22Rv1 (cell line): ENCODE measurements around the gene DPY19L2.
"Not testable (repeated sequence)": the region's sequence is repeated elsewhere in the genome, so short reads cannot be mapped to it uniquely, and the experiment has no call there.

Experiments
- H3K27ac ChIP-seq: fragments of 450-650 bp; 2 replicates; pipeline ENCODE4 v1.5.1; 2017
- CTCF ChIP-seq: fragments of 450-650 bp; IDR thresholded peaks from 2 replicates; pipeline ENCODE4 v1.5.1; 2017; ENCODE audit warnings: mild to moderate bottlenecking
- ZFX ChIP-seq: fragments of 450-650 bp; IDR thresholded peaks from 2 replicates; pipeline ENCODE4 v1.6.1; 2017; ENCODE audit warnings: antibody characterized with exemption, borderline replicate concordance

DPY19L2 gene

GRCh38 chr12:63551397-63551796 lies 116.9 kb downstream of the DPY19L2 start:
- not testable (repeated sequence) for H3K27ac ChIP-seq

DNA sequence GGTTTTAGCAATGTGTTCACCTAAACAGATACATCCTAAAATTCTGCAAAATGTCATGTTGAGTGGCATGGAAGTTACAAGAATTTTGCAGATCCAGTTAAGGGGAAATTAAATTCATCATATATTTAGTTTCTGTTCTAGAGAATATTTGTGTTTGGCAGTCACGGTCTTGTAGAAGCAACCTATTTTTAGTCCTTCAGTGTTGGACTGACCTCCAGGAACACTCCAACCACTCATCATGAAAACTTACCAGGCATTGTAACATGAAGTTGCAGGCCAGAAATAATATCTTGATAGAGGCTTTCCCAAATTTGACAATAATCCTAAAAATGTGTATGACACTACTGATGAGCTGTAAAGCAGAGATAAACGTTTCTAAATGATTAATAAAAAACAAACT lies 119.3 kb downstream of the DPY19L2 start:
- not testable (repeated sequence) for H3K27ac ChIP-seq

DNA sequence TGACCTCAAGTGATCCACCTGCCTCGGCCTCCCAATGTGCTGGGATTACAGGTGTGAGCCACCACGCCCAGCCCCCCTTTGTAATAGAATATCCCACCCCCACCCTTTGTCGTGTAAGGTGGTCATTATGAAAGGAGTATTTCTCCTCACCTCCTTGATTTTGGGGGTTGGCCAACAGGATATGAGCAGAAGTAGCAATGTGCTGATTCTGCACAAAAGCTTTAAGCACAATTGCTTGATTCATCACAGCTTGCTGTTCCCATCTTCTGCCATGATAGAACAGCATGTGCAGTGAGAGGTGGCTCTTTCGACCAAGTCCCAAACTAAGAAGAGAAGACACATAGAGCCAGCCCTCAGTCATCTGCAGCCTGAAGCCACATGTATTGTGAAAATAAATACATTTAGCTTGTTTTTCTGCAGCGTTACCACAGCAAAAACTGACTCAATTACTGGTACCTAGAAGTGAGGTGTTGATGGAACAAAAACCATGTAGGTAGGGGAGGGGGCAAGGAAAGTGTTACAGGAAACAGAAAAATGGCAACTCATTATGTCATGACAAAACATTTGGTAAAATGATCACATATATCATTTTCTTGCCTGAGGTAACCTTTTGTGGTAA lies 122.9 kb downstream of the DPY19L2 start:
- not testable (repeated sequence) for H3K27ac ChIP-seq

GRCh38 chr12:63538656-63539055 lies 129.6 kb downstream of the DPY19L2 start:
- H3K27ac ChIP-seq, result not testable (repeated sequence)

GRCh38 chr12:63537838-63538237 lies 130.5 kb downstream of the DPY19L2 start:
- H3K27ac ChIP-seq, result not testable (repeated sequence)

DNA sequence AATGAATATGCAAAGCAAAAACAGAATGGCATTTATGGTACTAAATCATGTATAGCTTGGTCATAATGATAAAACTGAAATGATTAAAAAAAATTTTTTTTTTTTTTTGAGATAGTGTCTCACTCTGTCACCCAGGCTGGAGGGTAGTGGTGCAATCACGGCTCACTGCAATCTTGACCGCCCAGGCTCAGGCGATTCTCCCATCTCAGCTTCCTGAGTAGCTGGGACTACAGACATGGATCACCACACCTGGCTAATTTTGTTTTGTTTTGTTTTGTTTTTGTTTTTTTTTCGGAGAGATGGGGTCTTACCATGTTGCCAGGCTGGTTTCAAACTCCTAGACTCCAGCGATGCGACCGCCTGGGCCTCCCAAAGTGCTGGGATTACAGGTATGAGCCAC lies 138.7 kb downstream of the DPY19L2 start:
- H3K27ac ChIP-seq, result not testable (repeated sequence)

DNA sequence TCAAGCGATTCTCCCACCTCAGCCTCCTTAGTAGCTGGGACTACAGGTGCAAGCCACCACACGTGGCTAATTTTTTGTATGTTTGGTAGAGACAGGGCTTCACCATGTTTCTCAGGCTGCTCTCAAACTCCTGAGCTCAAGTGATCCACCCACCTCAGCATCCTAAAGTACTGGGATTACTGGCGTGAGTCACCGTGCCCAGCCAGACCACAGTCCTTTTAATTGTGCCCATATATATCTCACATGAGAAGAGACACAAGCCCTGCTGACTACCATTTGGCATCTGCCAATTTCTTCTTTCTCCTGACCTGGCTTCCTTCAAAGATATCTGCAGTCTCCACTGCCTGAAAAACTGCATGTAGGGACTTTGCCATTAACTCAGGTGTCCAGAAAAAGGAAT lies 142.5 kb downstream of the DPY19L2 start:
- no peak overlapping the region for H3K27ac ChIP-seq
- no peak for TF ChIP-seq ZFX
- TF ChIP-seq CTCF, result no peak

- peak overlapping the region; percentile 14; the same call in 1 of the 2 replicates for H3K27ac ChIP-seq
- no peak for TF ChIP-seq CTCF
- no peak for TF ChIP-seq ZFX
These were observed 146.6 kb downstream of the DPY19L2 start for GRCh38 chr12:63521706-63522105.
